NK-92 treated with Interleukin-12 subunit alpha and Interleukin-12 subunit beta, amount 100 ng/mL, for 24 hours (cell line): ENCODE data around the gene NTRK3.

ENCODE experiments used
- DNase-seq: peaks from one replicate; lab custom pipeline; 2025; lab: John Stamatoyannopoulos, UW

Gene NTRK3

DNA sequence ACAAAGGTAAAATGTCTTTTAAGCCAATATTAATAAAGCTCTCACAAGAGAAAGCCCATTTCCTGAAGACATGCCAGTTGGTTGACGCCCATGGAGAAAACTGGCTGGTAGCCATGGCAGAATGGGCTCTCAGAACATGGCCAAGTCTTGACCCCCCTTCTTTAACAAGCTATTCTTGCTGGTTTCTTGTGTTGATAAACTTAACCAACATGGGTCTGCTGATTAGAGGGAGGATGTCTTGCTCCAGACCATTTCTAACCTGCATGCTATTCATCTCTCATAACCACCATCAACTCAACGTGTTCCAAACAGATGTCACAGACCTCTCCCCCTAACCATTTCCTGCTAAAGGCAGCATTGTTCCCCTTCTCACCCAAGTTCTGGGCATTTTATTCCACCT, 25.7 kb downstream of the NTRK3 start:
- no peak for DNase-seq

DNA sequence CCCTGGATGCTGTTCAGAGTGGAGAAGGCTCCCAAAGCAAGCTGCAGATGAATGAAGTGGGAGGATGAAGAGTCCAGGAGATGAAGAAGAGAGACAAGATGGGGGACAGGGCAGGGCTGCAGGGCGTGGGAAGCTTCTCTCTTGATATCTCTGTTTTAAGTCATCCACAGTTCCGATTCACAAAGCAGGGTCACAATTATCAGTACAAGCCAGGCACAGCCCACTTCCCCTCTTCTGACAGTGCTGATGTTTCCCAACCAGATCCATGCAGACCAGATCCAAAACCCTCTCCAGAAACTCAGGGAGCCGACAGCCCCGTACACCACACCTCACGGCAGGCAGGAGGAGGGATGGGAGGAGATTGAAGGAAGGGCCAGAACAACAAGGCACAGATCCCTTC, 31.1 kb downstream of the NTRK3 start:
- DNase-seq, result no peak

DNA sequence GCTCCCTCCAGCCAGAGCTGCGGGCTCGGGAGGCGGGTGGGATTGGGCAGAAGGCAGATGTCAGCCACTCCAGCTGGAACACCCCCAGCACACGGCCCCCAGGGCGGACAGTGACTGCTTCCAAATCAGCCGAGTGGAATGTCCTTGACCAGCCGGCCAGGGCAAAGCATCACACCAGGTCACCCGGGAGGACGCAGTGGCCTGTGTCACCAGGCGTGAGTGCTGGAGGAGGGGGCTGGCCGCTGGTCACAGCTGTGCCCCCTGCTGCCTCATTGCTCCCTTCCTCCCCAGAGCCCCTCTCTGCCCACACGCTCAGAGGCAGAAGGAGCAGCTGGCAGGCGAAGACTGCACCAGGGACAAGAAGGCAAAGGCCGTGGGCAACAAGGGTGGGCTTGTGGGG, 33.5 kb downstream of the NTRK3 start:
- no peak for DNase-seq

DNA sequence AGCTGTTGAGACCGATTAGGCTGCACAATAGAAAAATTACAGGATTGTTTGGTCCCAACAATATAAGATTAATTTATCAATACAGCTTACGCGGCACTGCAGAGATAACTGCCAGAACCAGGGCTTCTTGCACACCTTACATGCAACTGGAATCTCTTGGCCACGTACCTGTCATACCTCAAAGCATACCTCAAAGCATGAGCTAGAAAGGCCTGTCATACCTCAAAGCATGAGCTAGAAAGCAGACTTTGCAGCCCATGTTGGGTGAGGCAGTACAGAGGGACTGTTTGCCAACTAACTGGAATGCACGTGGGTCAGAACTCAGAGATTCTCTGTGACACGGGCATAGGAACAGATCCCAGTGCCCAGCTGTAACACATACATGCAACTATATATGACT, 34.7 kb downstream of the NTRK3 start:
- DNase-seq, result no peak

DNA sequence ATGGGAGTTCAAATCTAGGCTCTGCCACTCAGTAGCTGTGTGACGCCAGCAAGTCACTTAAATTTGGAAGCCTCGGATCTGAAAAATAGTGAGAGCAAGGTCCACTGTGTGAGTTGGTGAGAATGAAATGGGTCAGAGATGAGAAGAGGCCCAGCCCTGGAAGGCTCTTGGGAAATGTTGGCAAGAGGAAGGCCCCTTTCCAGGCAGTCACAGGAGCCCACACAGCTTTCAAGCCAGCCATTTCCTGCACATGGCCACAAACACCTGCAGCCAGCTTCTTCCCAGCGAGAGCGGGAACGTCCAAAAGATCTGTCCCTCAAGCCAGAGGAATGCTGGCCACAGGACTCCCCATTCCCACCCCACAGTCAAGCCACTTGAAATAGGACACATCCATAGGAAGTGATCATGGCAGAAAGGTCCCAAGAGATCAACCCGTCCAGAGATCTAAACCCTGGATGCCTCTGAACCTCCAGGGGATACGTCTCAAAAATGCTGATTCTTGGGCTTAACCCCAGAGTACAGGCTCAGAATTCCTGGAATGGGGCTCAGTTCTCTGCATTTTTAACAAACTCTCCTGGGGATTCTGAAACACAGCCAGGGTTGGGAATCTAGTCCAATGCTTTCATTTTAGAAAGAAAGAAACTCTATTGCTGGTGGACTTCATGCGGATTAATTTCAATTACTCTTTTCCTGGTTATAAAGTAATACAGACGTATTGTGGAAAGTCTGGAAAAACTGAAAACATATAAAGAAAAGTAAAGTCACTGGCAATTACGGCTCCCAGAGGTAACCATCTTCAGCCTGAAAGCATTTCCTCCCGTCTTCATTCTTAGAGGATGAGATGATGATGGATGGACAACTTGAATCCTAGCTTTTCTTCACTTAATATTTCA, 35.9 kb downstream of the NTRK3 start:
- DNase-seq, result no peak

DNA sequence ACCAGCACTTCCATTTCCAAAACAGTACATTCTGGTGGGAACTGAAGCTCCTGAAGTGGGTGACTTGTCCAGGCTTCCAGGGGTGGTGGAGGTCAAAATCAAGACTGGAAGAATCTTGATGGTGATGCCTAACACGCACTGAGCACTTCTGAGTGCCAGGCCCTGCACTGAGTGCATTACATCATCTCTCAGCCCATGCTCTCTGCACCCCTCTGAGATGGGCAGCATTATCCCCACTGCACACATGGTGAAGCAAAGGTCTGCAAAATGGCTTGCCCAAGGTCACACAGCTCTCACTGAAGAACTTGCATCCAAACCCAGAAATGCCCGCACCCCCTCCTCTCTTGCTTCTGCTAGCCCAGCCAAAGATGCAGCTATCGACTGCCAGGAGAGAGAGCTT, 36.9 kb downstream of the NTRK3 start:
- DNase-seq, result no peak

DNA sequence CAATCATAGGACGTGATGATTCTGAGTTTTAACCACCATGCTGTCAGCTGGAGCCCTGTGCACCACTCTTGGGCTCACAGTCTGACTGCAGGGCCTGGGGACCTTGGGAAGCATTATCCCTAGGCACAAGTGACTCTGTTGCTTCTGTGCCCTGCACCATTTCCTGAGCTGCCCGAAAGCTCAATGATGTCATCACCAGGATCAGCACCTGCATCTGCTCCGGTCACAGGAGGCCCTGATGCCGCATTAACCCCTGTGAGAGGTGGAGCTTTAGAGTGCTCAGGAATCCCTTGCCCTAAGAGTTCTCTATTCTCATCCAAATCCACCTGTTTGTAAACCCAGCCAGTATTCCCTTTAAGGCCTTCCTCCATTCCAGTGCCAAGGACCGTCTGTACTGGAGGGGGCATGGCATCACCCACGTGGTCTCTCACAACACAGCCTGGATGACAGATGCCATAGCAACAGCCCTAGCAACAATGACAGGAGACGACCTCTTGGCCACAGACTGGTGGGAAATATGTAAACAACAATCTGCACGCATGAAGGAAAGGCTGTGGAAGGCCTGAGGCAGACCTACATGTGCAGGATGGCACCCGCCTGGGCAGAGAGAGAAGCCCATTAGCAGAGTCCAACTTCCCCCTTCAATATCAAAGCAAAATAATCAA, 37.9 kb downstream of the NTRK3 start:
- DNase-seq, result no peak

DNA sequence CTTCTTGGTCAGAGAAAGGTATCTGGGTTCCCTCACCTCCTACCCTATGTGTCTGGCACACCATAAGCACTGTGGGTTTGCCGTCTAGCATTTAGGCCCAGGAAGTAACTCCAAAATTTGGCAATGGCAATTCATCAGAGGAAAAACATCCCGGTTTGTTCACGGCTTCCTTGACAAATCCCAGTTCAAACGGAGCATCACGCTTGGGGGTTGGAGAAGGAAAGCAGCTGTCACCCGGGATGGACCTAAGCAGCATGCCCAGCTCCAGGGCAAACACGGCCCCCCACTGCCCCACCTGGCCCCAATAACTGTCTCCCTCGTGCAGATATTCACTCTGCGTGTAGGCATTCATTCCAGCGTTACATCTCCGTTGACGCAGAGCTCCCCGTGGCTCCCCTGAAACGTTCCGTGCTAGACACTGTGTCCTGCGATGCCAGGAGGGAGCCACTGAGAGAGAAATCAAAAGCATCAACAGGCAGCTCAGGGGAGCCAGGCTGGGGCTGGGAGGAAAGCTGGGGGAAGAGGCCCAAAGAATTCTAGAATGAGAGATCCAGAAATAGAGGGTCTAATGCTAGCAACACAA, 41.4 kb downstream of the NTRK3 start:
- no peak for DNase-seq

DNA sequence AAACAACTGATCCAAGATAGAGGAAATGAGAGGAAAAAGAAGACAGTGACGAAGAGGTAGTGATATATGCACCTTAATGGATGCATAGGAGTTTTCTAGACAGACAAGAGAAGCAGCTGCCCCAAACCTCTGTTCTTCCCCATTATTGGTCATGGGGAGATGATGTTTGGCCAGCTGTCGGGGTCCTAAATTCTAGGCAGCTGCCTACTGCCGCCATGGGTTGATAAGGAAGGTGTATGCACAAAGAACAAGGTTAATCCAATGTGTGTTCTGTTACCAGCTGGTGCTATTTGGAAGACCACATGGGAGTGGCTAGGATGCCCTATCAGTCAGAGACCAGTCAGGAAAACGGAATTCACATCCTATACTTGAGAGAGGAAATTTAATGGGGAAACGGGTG, 47.4 kb downstream of the NTRK3 start:
- DNase-seq, result no peak

DNA sequence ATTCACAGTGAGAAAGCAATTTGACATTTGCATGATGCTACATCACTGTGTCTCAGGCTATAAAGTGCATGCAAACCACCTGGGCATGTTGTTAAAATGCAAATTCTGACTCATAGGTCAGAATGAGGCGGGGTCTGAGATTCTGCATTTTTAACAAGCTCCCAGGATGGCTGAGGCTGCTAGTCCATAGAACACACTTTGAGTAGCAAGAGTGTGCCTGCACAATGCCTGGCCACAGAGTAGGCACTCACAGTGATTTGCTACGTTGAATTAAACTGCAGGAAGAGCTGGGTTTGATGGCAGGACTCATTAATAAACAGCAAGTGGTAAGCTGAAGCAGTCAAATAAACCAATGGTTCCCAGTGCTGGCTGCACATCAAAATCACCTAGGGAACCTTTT, 48.1 kb downstream of the NTRK3 start:
- DNase-seq, result no peak

DNA sequence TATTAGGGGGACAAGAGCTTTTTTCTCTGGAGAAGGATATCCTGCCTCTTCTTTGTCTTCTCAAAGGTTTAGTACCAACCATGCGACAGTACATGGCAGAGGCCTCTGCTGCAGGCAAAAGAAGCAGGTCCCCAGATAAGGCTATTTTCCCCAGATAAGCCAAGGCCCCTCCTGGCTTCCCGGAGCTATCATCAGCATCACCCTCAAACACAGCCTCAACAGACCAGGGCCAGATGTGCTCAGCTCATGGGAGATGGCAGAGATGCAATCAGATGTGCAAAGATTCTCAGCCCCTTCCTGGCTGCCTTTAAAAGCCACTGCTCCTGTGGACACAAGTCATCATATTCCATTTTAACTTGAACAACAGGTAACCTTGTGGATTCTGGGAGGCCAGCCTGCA, 49.0 kb downstream of the NTRK3 start:
- no peak for DNase-seq

DNA sequence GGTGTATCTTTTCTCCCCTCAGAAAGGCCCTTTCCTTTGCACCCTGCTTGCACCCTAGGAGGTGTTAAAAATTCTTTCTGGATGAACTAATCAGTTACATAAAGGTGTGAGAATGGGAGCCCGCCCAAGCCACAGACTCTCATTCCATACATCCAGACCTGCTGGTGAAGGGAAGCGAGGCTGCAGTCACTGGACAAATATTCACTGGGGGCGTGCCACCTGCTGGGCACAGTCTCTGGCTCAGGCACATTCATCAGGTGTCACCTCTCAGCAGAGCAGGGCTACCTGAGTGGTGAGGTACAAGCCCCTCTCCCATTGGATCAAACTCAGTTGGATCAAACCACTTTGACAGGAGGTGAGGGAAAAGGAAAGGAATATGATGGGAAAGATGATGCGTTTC, 52.0 kb downstream of the NTRK3 start:
- no peak for DNase-seq

DNA sequence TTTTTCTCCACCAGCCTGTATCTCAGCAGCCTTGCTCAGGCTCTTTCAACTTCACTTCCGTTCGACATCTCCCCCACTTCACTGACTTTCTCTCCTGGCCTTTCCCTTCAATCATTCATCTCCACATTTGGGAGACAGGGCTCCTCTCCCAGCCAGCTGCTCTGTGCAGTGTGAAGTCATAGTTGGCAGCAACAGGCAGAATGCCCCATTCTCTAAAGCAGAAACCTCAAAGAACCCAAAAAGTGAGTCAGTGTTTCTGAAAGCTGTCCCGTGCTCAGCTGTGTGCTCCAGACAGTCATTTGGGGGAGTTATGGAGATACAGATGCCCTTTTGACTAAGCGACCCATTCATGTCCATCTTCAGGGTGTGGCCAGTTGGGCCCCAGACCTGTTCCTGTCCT, 54.3 kb downstream of the NTRK3 start:
- no peak for DNase-seq

DNA sequence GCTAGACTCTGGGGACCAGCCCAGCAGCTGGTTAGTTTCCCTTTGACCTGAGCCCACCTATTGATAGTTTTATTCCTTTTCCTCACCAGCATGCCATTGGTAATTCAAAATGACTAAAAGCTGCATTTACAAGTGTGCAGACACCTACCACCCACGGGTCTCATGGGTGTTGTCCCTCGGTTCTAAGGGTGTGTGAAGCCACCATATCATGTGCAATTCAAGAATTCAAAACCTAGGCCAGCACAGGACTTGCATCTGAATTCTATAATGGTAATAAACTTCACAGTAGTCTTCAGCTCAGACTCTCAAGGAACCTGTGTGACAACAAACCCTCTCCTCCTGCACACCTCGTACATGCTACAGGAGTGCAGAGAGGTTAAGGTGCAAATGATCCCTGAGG, 55.3 kb downstream of the NTRK3 start:
- DNase-seq, result no peak

DNA sequence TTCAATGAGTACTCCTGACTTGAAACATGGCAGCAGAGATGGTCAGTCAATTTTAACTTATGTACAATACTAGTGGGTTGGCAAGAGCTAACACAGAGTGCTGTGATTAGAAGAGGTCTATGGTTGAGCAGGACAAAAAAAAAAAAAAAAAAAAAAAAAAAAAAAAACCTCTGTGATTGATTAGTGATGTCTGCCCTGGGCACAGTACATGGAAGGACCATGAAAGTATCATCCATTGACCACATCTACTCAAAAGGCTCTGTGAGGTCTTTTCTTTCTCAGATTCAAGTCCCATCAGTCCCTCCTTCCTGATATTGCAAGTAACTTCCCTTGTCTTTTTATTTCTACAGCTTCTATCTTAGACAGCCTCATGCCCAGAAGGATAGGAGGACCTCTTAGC, 59.6 kb downstream of the NTRK3 start:
- no peak for DNase-seq

DNA sequence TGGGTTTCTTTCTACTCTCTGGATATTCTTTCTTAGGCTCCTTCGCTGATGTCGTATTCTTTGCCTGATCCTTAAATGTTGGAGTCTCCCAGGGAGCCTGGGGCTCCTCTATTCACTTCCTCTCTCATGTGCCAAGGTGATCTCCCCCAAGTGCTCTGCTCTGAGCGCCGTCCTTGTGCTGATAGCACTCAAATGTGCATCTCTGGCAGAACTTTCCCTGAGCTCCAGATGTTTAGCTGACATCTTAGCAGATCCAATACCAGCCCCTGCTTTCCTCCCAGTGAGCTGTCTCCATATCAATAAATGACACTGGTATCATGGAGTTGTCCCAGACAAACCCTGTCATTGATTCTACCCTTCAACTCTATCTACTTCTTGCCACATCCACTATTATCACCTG, 62.4 kb downstream of the NTRK3 start:
- no peak for DNase-seq

DNA sequence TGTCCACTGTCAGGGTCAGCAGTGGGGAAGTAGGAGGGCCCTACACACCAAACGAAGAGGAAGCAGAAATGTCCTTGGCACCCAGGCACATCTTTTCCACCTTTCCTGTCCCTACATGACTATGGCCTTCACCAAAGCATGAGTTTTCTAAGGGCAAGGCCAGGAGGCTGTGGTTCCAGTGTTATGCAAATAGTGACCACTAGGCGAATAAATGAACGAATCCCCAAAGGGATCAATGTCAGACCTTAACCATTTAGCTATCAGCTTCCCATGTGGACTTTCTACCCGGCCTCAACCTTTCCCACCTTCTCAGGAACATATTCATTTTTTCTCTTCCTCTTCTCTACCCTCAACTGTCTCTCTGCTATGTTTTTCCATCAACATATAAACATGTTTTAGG, 63.1 kb downstream of the NTRK3 start:
- no peak for DNase-seq

DNA sequence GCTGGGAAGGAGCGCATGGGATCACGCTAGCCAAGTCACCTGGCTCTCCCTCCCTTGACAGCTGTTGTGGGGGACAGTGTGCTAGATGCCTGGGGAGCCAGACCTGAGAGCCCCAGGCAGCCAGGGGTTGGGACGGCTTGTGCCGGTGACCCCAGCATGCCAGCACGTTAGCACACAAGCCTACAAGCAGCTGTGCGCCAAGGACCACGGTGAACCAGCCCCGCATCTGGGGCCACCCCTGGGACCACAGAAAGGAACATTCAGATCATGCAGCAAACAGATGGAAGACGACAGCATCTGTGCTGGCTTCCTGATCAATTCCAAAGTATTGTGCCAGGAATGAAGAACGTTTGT, 64.8 kb downstream of the NTRK3 start:
- DNase-seq, result no peak

DNA sequence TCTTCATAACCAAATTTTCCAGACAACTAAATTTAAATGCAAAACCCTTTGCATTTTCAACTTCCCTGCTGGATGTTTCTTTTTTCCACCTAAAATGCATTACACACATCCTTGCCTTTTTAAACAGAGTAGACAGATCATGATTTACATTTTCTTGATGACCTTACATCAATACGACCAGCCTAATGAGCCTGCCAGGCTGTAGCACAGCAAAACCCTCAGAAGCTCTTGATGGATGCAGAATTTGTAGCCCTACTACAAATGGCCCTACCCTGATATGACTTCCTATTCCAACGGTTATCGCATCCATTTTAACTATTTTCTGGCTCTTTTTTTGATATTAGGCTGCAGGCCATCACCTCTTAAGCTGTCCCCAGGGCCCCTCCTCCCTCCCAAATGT, 66.3 kb downstream of the NTRK3 start:
- DNase-seq, result no peak

DNA sequence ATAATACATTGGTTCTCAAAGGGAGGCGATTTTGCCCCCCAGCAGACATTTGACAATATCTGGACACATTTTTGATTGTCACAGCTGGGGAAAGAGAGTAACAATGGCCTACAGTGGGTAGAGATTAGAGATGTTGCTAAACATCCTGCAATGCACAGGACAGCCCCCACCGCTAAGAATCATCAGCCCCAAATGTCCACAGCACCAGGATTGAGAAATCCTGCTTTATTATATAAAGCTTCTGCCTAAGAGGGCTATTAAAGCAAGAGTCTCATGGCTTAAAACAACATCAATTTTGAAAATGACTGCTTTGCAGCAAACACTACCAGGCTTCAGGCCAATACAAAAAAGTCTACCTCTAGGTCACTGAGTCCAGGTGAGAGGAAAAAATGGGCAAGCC, 68.2 kb downstream of the NTRK3 start:
- DNase-seq, result no peak

DNA sequence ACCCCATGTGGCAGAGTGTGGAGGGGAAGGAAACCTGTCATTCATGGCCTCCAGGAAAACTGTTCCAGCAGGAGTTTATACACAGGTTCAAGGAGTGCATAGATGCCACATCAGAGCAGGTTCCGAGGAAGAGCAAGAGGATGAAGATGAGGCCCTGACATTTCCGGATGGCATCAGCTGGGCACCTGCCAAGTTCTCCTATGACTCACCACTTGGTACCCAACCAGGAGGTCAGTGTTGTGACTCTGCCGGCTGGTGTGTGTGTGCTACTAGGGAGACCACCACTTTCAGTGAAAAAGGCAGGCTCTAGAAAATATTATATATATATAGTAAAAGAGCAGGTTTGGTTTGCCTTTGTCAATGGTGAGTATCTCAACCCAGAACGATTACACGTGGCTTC, 69.3 kb downstream of the NTRK3 start:
- DNase-seq, result no peak

DNA sequence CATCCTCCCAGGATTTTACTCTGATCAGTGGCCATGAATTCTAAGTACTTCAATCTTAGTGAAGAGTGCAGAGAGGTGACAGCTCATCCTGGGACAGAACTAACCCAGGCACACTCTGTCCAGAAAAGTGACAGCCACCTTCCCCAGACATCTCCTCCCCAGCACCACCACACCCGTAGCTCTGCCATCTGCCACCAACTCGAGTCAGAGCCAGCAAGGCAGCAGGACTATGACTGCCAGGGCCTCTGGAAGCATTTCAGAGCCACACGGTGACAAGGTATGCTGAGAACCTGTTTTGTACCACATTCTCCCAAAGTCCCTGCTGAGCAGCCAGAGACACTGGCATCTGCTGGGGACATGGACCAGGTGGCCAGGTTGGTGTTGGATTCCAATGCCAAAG, 71.0 kb downstream of the NTRK3 start:
- DNase-seq, result no peak

DNA sequence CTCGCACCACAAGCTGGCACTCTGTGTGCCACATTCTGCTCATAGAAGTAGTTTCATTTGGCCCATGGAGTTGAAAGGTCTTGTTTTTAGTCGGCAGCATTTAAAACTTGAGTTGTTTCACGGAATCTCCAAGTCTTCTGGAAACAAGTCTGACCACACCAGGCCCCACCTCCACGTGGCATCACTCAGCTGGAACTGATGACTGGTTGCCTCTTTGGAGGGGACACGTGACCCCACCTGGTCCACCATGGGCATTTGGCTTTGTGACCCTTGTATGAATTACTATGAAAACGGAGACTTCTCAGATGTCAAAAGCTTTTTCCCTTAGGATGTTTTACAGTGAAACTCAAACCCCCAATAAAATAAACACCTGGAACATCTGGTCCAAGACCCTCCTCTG, 74.9 kb downstream of the NTRK3 start:
- no peak for DNase-seq

DNA sequence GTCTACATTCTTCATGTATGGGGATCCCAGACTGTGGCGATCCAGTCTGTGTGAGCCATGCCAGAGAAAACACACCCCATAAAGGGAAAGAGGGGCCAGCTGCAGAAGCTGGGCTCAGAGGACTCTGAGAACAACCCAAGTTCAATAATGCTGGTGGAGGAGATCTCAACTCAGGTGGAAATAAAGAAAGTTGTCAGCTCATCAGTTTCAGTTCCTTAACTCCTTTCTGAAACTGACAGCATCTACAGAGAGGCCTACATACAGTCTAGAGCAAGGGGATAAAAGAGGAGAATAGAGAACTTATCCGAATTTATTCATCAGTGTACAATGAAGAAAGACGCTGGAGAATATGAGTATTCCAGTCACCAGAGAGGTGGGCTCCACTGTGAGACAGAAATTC, 77.0 kb downstream of the NTRK3 start:
- DNase-seq, result no peak
